Upper lobe of left lung (tissue), 6 donors: Measurements from ENCODE around the gene ARG2. TPM values are rescaled to one million over a fixed set of nuclear protein-coding genes. Genes with fewer than 3 reads are reported as not detected.

Source experiments
- ATAC-seq, 2 donors: fragments of 200-7000 bp; cut with Tn5 transposase; one replicate each; pipeline ENCODE4 v1.9.1; 2022; ENCODE audit warnings: mild to moderate bottlenecking in 2 of 2, moderate library complexity in 2 of 2; ENCODE audit not compliant: low FRiP score in 2 of 2
- DNase-seq, 2 donors: peaks; one replicate each; pipeline ENCODE4 v3.0.0-alpha.2; 2019 to 2020
- H3K27ac ChIP-seq, 4 donors: fragments of 200-600 bp; sonication (generic); one replicate each; pipeline ENCODE4 v1.5.1; 2016 to 2019
- H3K27me3 ChIP-seq, 4 donors: fragments of 200-600 bp; sonication (generic); one replicate each; pipeline ENCODE4 v1.5.1; 2017 to 2019
- H3K36me3 ChIP-seq, 4 donors: fragments of 200-600 bp; sonication (generic); one replicate each; pipeline ENCODE4 v1.5.1; 2016 to 2019
- H3K4me1 ChIP-seq, 4 donors: fragments of 200-600 bp; sonication (generic); one replicate each; pipeline ENCODE4 v1.5.1; 2018 to 2019
- H3K4me3 ChIP-seq, 4 donors: fragments of 200-600 bp; sonication (generic); one replicate each; pipeline ENCODE4 v1.5.1; 2017 to 2019; ENCODE audit warnings: mild to moderate bottlenecking in 2 of 4, moderate library complexity in 1 of 4
- H3K9me3 ChIP-seq, 4 donors: fragments of 200-600 bp; sonication (generic); one replicate each; pipeline ENCODE4 v1.5.1; 2018 to 2019
- CTCF ChIP-seq, 6 experiments: fragments of 450-650 bp in 4 of 6; fragments of 200-600 bp in 2 of 6; sonication (generic) in 2 of 6; IDR thresholded peaks; one replicate each; pipeline ENCODE4 v1.5.1; 2016 to 2019; ENCODE audit warnings: antibody characterized with exemption in 6 of 6
- EP300 ChIP-seq, 4 donors: sonication (generic); formaldehyde crosslinking; IDR thresholded peaks; one replicate each; pipeline ENCODE4 v1.5.1; 2017; ENCODE audit warnings: antibody characterized with exemption in 4 of 4, control low read depth in 2 of 4
- POLR2A ChIP-seq, 4 donors: fragments of 450-650 bp; IDR thresholded peaks; one replicate each; pipeline ENCODE4 v1.5.1; 2016 to 2017; ENCODE audit warnings: antibody characterized with exemption in 4 of 4, mild to moderate bottlenecking in 2 of 4
- POLR2AphosphoS5 ChIP-seq, 2 donors: sonication (generic); formaldehyde crosslinking; IDR thresholded peaks; one replicate each; pipeline ENCODE4 v1.5.1; 2017; ENCODE audit warnings: antibody characterized with exemption in 2 of 2
- WGBS, 2 donors: methylation state at CpG; one replicate each; pipeline ENCODE4 v1.1.5; 2017 to 2018; 5-methylcytosine and 5-hydroxymethylcytosine counted together
- total RNA-seq, 6 donors: library from RNA; depleted of rRNA in 4 of 6; stranded (reverse); fragments of >200 nt in 4 of 6; gene quantifications; one replicate each; pipeline versions ENCODE4 v1.1.0 to v1.2.1, GENCODE V29; 2016 to 2021
- donor health status: DM: no; HTN: no; CAD: no; lungs with moderate emphysema.
- donor health status: DM: no; HTN: yes; CAD: no; lungs with severe emphysema.

Gene ARG2
- total RNA-seq, 6 donors from 2014 or later: 1.1 to 11.7 (median 8.6) TPM; not detected in 1

- H3K9me3 ChIP-seq: no peaks in the 10 kb centered on the region
- H3K36me3 ChIP-seq: peaks cover 17 to 95% (median 65%) of the 10 kb centered on the region in 4 donors
- no peak overlapping the region for H3K27ac ChIP-seq
- no peak for TF ChIP-seq EP300 (IDR thresholded peaks at IDR 0.05)
- TF ChIP-seq POLR2A (IDR thresholded peaks at IDR 0.05): no peak
- TF ChIP-seq POLR2AphosphoS5 (IDR thresholded peaks at IDR 0.05): no peak
- no peak for TF ChIP-seq CTCF (IDR thresholded peaks at IDR 0.05)
- 80 to 87% methylated on average over 1 of the region's 1 CpG for WGBS, 2 donors
- H3K4me3 ChIP-seq: no peak overlapping the region
- no peaks in the 10 kb centered on the region for H3K27me3 ChIP-seq
- no peak for ATAC-seq
- DNase-seq: no peak
- no peaks in the 10 kb centered on the region for H3K4me1 ChIP-seq
Measured at GRCh38 chr14:67650151-67650550, 30.4 kb downstream of the ARG2 start.

- Histone ChIP-seq H3K27ac (no peak overlapping the region), H3K9me3 (no peaks in the 10 kb centered on the region), H3K4me1 (no peaks in the 10 kb centered on the region), H3K27me3 (no peaks in the 10 kb centered on the region), H3K36me3 (peaks cover 22 to 97% (median 67%) of the 10 kb centered on the region in 4 donors), H3K4me3 (no peak overlapping the region)
- TF ChIP-seq CTCF (IDR thresholded peaks at IDR 0.05) (no peak), POLR2A (IDR thresholded peaks at IDR 0.05) (no peak), EP300 (IDR thresholded peaks at IDR 0.05) (no peak), POLR2AphosphoS5 (IDR thresholded peaks at IDR 0.05) (no peak)
- DNase-seq (no peak), ATAC-seq (no peak)
- 83 to 88% methylated on average over 2 of the region's 2 CpGs for WGBS, 2 donors
Measured at GRCh38 chr14:67650694-67651093, 31.0 kb downstream of the ARG2 start.

GRCh38 chr14:67652189-67652588 is 32.5 kb downstream of the ARG2 start:
- no peak for TF ChIP-seq CTCF (IDR thresholded peaks at IDR 0.05)
- H3K9me3 ChIP-seq: no peaks in the 10 kb centered on the region
- no peaks in the 10 kb centered on the region for H3K27me3 ChIP-seq
- H3K4me3 ChIP-seq: no peak overlapping the region
- 85 to 93% methylated on average over 1 of the region's 1 CpG for WGBS, 2 donors
- peaks cover 23 to 98% (median 78%) of the 10 kb centered on the region in 4 donors for H3K36me3 ChIP-seq
- ATAC-seq (no peak), DNase-seq (no peak)
- H3K27ac ChIP-seq: no peak overlapping the region
- no peaks in the 10 kb centered on the region for H3K4me1 ChIP-seq

GRCh38 chr14:67653651-67654280 is 34.0 kb downstream of the ARG2 start:
- no peak for ATAC-seq
- H3K27ac ChIP-seq: no peak overlapping the region
- no peaks in the 10 kb centered on the region for H3K4me1 ChIP-seq
- H3K36me3 ChIP-seq: peaks cover 22 to 99% (median 79%) of the 10 kb centered on the region in 4 donors
- no peak for TF ChIP-seq CTCF (IDR thresholded peaks at IDR 0.05)
- TF ChIP-seq EP300 (IDR thresholded peaks at IDR 0.05): no peak
- TF ChIP-seq POLR2A (IDR thresholded peaks at IDR 0.05): no peak
- TF ChIP-seq POLR2AphosphoS5 (IDR thresholded peaks at IDR 0.05): no peak
- WGBS, 2 donors: 74 to 83% methylated on average over 6 of the region's 6 CpGs
- no peaks in the 10 kb centered on the region for H3K27me3 ChIP-seq
- no peaks in the 10 kb centered on the region for H3K9me3 ChIP-seq
- peak in 1 of 2 donors; percentile 42 for DNase-seq
- H3K4me3 ChIP-seq: no peak overlapping the region

GRCh38 chr14:67663633-67664032 is 43.9 kb downstream of the ARG2 start:
- DNase-seq: no peak
- ATAC-seq: no peak
- Histone ChIP-seq H3K27me3 (no peaks in the 10 kb centered on the region), H3K27ac (no peak overlapping the region), H3K4me3 (no peak overlapping the region), H3K9me3 (no peaks in the 10 kb centered on the region), H3K36me3 (peaks cover 0 to 25% (median 6%) of the 10 kb centered on the region in 4 donors), H3K4me1 (peaks cover 0 to 13% (median 6%) of the 10 kb centered on the region in 4 donors)
- no peak for TF ChIP-seq EP300 (IDR thresholded peaks at IDR 0.05)
- no peak for TF ChIP-seq CTCF (IDR thresholded peaks at IDR 0.05)
- TF ChIP-seq POLR2AphosphoS5 (IDR thresholded peaks at IDR 0.05): no peak
- no peak for TF ChIP-seq POLR2A (IDR thresholded peaks at IDR 0.05)
- 82 to 84% methylated on average over 4 of the region's 4 CpGs for WGBS, 2 donors
